ENCODE data around the gene PKD2L1.

DNA sequence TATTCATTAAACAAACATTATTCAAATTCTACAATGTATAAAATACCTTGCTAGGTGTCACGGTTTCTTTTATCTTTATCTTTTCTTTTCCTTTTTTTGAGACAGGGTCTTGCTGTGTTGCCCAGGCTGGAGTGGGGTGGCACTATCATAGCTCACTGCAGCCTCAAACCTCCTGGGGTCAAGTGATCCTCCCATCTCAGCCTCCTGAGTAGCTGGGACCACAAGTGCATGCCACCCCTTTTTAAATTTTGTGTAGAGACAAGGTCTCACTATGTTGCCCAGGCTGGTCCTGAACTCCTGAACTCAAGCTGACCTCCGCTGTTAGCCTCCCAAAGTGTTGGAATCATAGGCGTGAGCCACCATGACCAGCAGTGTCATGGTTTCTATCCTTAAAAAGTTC is 25.6 kb downstream of the PKD2L1 start:
- TF ChIP-seq POLR2AphosphoS5 (IDR thresholded peaks at IDR 0.05) = no peak
- TF ChIP-seq POLR2A (IDR thresholded peaks at IDR 0.05) = no peak

All from spleen (tissue), 3 donors.